DMS153 (cell line): ENCODE measurements around the gene FHIP1B.

Experiments used
- DNase-seq: peaks from one replicate; lab custom pipeline; 2025; lab: John Stamatoyannopoulos, UW

The FHIP1B gene

DNA sequence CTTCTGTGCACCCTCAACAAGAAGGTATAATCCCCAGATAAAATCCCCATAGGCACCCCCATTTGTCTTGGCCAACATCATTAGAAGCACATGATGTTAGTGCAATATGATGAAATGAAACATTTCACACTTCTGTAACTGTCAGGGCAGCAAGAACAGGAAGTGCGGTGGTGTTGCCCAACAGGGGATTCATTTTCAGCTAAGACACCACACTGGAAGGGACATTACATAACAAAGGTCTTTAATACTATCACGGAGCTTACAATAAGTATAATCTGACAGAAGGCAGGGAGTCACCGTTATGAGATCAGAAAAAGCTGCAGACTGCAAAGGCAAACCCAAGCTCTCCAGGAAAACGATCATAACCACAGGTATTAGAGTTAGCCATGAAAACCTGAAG, 33.5 kb downstream of the FHIP1B start:
- no peak for DNase-seq

DNA sequence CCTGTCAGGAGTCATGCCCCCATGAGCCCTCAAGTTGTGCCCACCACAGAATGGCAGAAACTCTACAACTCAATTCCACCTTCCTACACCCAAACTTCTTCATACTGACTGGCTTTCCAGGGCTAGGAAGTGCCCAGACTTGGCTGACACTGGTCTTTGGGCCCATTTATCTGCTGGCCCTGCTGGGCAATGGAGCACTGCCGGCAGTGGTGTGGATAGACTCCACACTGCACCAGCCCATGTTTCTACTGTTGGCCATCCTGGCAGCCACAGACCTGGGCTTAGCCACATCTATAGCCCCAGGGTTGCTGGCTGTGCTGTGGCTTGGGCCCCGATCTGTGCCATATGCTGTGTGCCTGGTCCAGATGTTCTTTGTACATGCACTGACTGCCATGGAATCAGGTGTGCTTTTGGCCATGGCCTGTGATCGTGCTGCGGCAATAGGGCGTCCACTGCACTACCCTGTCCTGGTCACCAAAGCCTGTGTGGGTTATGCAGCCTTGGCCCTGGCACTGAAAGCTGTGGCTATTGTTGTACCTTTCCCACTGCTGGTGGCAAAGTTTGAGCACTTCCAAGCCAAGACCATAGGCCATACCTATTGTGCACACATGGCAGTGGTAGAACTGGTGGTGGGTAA, 35.1 kb downstream of the FHIP1B start, which contains the start of gene OR52W1:
Gene OR52W1 (plus strand): TSS at position 51 of the 637 bp plus-strand sequence. CDS start 0 bp downstream, at position 51.
- DNase-seq, result no peak

- DNase-seq, result no peak
These were observed 36.8 kb downstream of the FHIP1B start for GRCh38 chr11:6197466-6198200.

DNA sequence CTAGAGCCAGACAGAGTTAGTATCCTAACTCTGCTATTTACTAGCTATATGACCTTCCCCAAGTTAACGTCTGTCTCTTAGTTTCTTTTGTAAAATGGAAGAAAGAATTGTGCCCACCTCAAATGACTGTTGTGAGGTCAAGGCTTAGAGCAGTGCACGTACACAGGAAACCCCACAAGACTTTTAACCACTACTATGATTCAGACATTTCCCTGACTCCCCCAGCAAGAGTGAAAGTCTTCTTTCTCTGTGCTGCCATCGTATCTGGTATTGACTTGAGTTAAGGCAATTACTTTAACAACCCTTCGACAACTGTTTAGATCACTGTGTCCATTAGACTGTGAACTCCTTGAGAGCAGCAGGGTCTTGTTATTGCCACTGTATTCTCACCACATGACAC, 38.0 kb downstream of the FHIP1B start:
- DNase-seq, result no peak

DNA sequence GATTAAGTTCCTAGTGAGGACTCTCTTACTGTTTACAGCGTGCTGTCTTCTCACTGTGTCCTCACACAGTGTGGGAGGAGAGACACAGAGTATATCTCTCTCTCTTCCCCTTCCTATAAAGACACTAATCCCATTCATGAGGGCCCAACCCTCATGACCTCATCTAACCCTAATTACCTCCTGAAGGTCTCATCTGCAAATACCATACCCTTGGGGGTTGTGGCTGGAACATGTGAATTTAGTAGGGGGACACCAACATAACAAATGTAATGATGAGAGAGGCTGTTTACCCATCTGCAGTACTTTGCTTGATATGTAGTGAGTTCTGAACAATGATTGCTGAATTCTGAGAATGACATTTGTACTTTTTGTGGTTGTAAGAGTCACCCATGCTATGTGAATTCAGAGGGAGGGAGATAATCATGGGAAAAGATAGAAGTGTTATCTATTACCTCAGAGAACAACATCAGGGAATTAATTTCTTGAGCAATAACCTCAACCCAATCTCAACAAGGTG, 40.3 kb downstream of the FHIP1B start:
- DNase-seq, result no peak

- no peak for DNase-seq
These were observed 42.7 kb downstream of the FHIP1B start for GRCh38 chr11:6191742-6192141.

- no peak for DNase-seq
These were observed 59.0 kb downstream of the FHIP1B start for GRCh38 chr11:6175440-6175839.

GRCh38 chr11:6170226-6170625, 64.2 kb downstream of the FHIP1B start, which contains the start of gene OR52B2:
Gene OR52B2, minus strand, starts transcription at chr11:6170326. Its CDS starts 0 bp downstream, at chr11:6170326.
- DNase-seq, result no peak
